ENCODE measurements around the gene FGD4.

Gene FGD4

GRCh38 chr12:32466187-32466586, 66.8 kb downstream of the FGD4 start:
- DNase-seq (ENCODE audit: insufficient read length, low spot score) = no peak
- FAIRE-seq = no peak
- no peak for TF ChIP-seq TAF1 (IDR thresholded peaks at IDR 0.05; ENCODE audit: low read depth, low read length)
- TF ChIP-seq PAX5 (IDR thresholded peaks at IDR 0.05; ENCODE audit: insufficient read depth, low read length, severe bottlenecking) = no peak
- no peak for TF ChIP-seq POU2F2 (IDR thresholded peaks at IDR 0.05; ENCODE audit: low read depth, low read length)
- no peak for TF ChIP-seq POLR2A (IDR thresholded peaks at IDR 0.05; ENCODE audit: low read depth, low read length)
- TF ChIP-seq SPI1 (IDR thresholded peaks at IDR 0.05; ENCODE audit: low read depth, low read length) = no peak
- TF ChIP-seq POLR2AphosphoS5 (IDR thresholded peaks at IDR 0.05; ENCODE audit: low read depth, low read length) = no peak

DNA sequence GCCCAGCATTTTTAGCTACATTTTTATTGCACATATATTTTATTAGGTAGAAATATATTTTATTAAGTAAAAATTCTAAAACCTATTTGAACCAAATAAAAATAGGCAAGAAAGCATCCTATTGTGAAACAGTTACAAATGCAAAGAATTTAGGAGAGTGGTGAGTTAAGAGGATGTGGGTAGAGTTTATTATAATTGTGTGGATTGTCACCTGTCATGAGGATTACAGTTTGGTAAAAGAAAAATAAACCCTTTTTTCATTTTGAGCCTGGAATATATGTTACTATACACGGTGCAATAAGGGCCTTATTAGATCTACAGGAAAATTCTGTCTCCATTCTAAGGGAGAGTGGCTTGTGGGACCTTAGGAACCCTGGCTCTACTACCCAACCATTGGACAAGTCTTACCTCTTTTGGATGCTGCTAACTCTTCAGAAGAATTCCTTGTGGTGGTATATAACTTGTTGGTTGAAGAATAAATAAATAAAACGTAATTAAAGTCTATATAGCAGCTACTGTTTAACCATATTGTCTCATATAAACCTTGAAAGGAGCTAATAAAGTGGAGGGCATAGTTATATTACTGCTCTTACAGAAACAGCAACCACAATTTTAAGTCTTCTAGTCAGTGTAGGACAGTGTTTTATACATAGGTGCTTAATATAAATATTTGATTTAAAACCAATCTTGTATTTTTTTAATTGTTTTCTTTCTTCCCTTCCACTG, 67.8 kb downstream of the FGD4 start:
- FAIRE-seq (no peak), DNase-seq (ENCODE audit: insufficient read length, low spot score) (no peak)
- TF ChIP-seq POU2F2 (IDR thresholded peaks at IDR 0.05; ENCODE audit: low read depth, low read length) = no peak
- TF ChIP-seq TAF1 (IDR thresholded peaks at IDR 0.05; ENCODE audit: low read depth, low read length) = no peak
- TF ChIP-seq POLR2A (IDR thresholded peaks at IDR 0.05; ENCODE audit: low read depth, low read length) = no peak
- no peak for TF ChIP-seq PAX5 (IDR thresholded peaks at IDR 0.05; ENCODE audit: insufficient read depth, low read length, severe bottlenecking)
- no peak for TF ChIP-seq SPI1 (IDR thresholded peaks at IDR 0.05; ENCODE audit: low read depth, low read length)
- no peak for TF ChIP-seq POLR2AphosphoS5 (IDR thresholded peaks at IDR 0.05; ENCODE audit: low read depth, low read length)

GRCh38 chr12:32467959-32468863, 68.9 kb downstream of the FGD4 start:
- FAIRE-seq (no peak), DNase-seq (ENCODE audit: insufficient read length, low spot score) (no peak)
- TF ChIP-seq POU2F2 (IDR thresholded peaks at IDR 0.05; ENCODE audit: low read depth, low read length) = no peak
- no peak for TF ChIP-seq POLR2AphosphoS5 (IDR thresholded peaks at IDR 0.05; ENCODE audit: low read depth, low read length)
- TF ChIP-seq SPI1 (IDR thresholded peaks at IDR 0.05; ENCODE audit: low read depth, low read length) = no peak
- TF ChIP-seq TAF1 (IDR thresholded peaks at IDR 0.05; ENCODE audit: low read depth, low read length) = no peak
- no peak for TF ChIP-seq POLR2A (IDR thresholded peaks at IDR 0.05; ENCODE audit: low read depth, low read length)
- no peak for TF ChIP-seq PAX5 (IDR thresholded peaks at IDR 0.05; ENCODE audit: insufficient read depth, low read length, severe bottlenecking)

DNA sequence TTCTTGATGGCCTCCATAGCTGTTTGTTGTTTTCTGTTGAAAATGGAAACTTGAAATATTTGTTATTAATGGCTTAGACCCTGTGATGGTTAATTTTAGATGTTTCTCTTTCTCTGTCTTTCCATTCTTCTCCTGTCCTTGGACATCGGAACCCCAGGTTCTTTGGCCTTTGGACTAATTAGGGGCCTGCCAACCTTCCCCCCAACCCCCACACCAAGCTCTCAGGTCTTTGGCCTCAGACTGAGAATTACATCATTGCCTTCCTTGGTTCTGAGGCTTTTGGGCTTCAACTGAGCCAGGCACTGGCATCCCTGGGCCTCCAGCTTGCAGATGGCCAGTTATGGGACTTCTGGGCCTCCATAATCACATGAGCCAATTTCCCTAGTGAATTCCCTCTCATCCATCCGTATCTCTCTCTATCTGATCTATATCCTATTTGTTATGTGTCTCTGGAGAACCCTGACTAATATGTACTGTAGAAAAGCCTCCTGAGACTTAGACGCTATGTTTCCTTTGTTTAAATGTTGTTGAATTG, 71.6 kb downstream of the FGD4 start:
- DNase-seq (ENCODE audit: insufficient read length, low spot score) (no peak), FAIRE-seq (no peak)
- no peak for TF ChIP-seq PAX5 (IDR thresholded peaks at IDR 0.05; ENCODE audit: insufficient read depth, low read length, severe bottlenecking)
- TF ChIP-seq SPI1 (IDR thresholded peaks at IDR 0.05; ENCODE audit: low read depth, low read length) = no peak
- TF ChIP-seq POU2F2 (IDR thresholded peaks at IDR 0.05; ENCODE audit: low read depth, low read length) = no peak
- no peak for TF ChIP-seq POLR2AphosphoS5 (IDR thresholded peaks at IDR 0.05; ENCODE audit: low read depth, low read length)
- TF ChIP-seq POLR2A (IDR thresholded peaks at IDR 0.05; ENCODE audit: low read depth, low read length) = no peak
- TF ChIP-seq TAF1 (IDR thresholded peaks at IDR 0.05; ENCODE audit: low read depth, low read length) = no peak

DNA sequence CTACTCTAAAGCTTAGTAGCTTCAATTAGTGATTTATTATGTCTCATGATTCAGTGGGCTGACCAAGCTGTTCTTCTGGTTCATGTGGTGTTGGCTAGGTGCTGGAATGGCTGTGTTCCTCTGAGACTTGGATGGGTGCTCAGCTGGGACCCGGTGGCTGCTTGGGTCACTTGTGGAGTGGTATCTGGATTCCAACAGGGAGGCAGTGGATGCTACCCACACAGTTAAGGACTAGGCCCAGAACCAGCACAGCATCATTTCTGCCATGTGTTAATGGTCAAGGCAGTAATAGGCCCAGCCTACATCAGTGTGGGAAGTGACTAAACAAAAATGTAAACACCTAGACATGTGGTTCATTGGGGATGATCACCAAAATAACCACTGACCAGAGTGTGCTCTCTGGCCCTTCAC, 72.2 kb downstream of the FGD4 start:
- DNase-seq (ENCODE audit: insufficient read length, low spot score) = no peak
- no peak for FAIRE-seq
- no peak for TF ChIP-seq POLR2AphosphoS5 (IDR thresholded peaks at IDR 0.05; ENCODE audit: low read depth, low read length)
- no peak for TF ChIP-seq POU2F2 (IDR thresholded peaks at IDR 0.05; ENCODE audit: low read depth, low read length)
- TF ChIP-seq TAF1 (IDR thresholded peaks at IDR 0.05; ENCODE audit: low read depth, low read length) = no peak

DNA sequence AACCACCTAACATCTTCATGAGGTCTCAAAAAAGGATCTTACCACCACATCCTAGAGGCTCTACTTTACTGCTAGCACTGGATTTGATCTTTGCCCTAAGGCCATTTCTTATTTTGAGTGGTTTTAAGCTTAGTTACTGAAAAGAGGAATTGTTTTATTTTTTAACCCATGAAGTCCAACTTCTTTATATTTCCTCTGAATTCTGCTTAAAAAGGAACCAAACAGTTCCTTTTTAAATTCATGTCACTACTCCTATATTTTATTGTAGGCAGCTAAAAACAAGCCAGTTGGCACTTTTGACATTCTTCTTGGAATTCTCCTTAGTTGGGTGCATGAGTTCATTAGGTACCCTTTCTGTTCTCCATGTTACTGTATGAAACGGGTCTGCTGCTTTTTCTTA, 76.4 kb downstream of the FGD4 start:
- no peak for DNase-seq (ENCODE audit: insufficient read length, low spot score)

DNA sequence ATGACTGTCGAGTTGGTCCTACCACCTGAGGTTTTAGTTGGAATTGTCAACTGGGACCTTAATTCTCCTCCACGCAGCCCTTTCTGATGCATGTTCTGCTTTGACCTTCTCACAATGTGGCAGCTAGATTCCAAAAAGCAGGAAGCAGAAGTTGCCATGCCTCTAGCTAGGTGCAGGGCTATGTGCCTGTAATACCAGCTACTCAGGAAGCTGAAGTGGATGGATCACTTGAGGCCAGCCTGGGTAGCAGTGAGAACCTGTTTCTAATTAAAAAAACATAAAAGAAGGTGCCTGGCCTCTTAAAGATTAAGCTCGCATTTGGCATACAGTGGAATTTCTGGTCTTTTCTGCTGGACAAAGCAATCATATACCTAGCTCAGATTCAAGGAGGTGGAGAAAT, 77.1 kb downstream of the FGD4 start:
- no peak for TF ChIP-seq POLR2A (IDR thresholded peaks at IDR 0.05; ENCODE audit: low read depth, low read length)
- no peak for TF ChIP-seq TAF1 (IDR thresholded peaks at IDR 0.05; ENCODE audit: low read depth, low read length)
- no peak for TF ChIP-seq POLR2AphosphoS5 (IDR thresholded peaks at IDR 0.05; ENCODE audit: low read depth, low read length)
- TF ChIP-seq POU2F2 (IDR thresholded peaks at IDR 0.05; ENCODE audit: low read depth, low read length) = no peak
- TF ChIP-seq SPI1 (IDR thresholded peaks at IDR 0.05; ENCODE audit: low read depth, low read length) = no peak
- no peak for TF ChIP-seq PAX5 (IDR thresholded peaks at IDR 0.05; ENCODE audit: insufficient read depth, low read length, severe bottlenecking)
- no peak for DNase-seq (ENCODE audit: insufficient read length, low spot score)
- FAIRE-seq = no peak

More for the DNA sequence above, 76.4 kb downstream of the FGD4 start:
- no peak for FAIRE-seq
- no peak for TF ChIP-seq SPI1 (IDR thresholded peaks at IDR 0.05; ENCODE audit: low read depth, low read length)
- TF ChIP-seq POLR2AphosphoS5 (IDR thresholded peaks at IDR 0.05; ENCODE audit: low read depth, low read length) = no peak
- no peak for TF ChIP-seq POU2F2 (IDR thresholded peaks at IDR 0.05; ENCODE audit: low read depth, low read length)
- no peak for TF ChIP-seq TAF1 (IDR thresholded peaks at IDR 0.05; ENCODE audit: low read depth, low read length)
- TF ChIP-seq POLR2A (IDR thresholded peaks at IDR 0.05; ENCODE audit: low read depth, low read length) = no peak
- TF ChIP-seq PAX5 (IDR thresholded peaks at IDR 0.05; ENCODE audit: insufficient read depth, low read length, severe bottlenecking) = no peak

DNA sequence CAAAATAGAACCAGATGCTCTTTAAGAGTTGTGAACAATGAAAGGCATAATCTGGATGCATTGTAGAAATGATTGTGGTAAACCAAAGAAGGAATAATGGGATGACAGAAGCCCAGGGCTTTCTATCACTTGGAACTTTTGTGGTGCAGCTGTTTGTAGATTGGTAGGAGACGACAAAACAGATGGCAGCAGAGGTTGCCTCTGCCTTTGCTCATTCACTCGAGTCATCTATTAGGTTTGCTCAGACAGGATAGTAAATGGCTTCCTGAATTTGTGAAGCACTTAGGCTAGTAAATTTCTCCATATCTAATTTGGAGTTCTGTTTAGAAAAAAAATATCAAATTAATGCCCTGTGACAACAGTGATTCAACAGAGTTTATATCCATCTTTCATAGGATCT, 78.4 kb downstream of the FGD4 start:
- FAIRE-seq = no peak
- no peak for TF ChIP-seq SPI1 (IDR thresholded peaks at IDR 0.05; ENCODE audit: low read depth, low read length)
- DNase-seq (ENCODE audit: insufficient read length, low spot score) = no peak

DNA sequence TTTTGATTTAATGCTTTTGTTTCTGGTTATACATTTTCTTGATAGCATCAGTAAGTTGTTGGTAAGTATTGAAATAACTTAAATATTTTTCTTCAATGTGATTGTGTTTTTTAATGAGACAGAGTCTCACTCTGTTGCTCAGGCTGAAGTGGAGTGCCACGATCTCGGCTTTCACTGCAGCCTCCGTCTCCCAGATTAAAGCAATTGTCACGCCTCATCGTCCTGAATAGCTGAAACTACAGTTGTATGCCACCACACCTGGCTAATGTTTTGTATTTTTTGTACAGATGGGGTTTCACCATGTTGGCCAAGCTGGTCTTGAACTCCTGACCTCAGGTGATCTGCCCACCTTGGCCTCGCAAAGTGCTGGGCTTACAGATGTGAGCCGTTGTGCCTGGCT, 78.8 kb downstream of the FGD4 start:
- DNase-seq (ENCODE audit: insufficient read length, low spot score) (no peak), FAIRE-seq (no peak)
- TF ChIP-seq POU2F2 (IDR thresholded peaks at IDR 0.05; ENCODE audit: low read depth, low read length) (no peak), SPI1 (IDR thresholded peaks at IDR 0.05; ENCODE audit: low read depth, low read length) (no peak), TAF1 (IDR thresholded peaks at IDR 0.05; ENCODE audit: low read depth, low read length) (no peak), POLR2AphosphoS5 (IDR thresholded peaks at IDR 0.05; ENCODE audit: low read depth, low read length) (no peak), PAX5 (IDR thresholded peaks at IDR 0.05; ENCODE audit: insufficient read depth, low read length, severe bottlenecking) (no peak), POLR2A (IDR thresholded peaks at IDR 0.05; ENCODE audit: low read depth, low read length) (no peak)
